Measurements from ENCODE around the gene ABR.

The ABR gene

DNA sequence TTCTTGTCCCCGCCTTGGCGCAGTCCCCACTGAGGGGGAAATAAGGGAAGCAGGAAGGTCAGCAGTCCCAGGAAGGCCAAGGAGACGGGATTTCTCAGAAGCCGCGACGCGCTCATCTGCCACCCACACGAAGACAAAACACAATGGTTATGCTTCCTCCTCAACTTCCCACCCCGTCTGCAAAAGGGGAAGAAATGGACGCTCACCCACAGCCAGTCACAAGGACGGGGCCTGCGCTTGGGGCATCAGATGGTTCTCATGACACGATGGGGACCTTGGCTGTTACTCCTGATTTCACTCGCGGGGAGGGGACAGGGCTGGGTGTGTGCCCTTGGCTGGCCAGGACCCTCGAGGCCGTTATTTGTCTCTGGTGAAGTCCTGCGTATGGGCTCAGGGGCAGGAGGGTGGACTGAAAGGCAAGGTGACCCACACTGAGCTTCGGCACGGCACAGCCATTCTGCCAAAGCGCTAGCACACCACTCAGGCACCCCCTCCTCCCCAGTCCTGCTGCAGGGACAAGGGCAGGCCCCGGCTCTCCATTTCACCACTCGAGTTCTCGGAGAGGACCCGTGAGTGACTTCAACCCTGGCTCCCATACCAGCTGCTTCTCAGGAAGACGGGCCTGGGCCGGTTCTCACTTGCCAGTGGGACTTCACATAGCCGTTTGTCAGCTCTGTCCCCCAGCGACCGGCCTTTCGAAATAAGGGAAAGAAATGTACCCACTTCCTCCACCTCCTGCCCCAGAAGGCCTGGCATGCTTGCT is 84.5 kb downstream of the ABR start:
- no peak for TF ChIP-seq ZFX (IDR thresholded peaks at IDR 0.05; ENCODE audit: borderline replicate concordance)
- TF ChIP-seq, protein P1, sequence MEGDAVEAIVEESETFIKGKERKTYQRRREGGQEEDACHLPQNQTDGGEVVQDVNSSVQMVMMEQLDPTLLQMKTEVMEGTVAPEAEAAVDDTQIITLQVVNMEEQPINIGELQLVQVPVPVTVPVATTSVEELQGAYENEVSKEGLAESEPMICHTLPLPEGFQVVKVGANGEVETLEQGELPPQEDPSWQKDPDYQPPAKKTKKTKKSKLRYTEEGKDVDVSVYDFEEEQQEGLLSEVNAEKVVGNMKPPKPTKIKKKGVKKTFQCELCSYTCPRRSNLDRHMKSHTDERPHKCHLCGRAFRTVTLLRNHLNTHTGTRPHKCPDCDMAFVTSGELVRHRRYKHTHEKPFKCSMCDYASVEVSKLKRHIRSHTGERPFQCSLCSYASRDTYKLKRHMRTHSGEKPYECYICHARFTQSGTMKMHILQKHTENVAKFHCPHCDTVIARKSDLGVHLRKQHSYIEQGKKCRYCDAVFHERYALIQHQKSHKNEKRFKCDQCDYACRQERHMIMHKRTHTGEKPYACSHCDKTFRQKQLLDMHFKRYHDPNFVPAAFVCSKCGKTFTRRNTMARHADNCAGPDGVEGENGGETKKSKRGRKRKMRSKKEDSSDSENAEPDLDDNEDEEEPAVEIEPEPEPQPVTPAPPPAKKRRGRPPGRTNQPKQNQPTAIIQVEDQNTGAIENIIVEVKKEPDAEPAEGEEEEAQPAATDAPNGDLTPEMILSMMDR (IDR thresholded peaks at IDR 0.05) = no peak
- H3K27ac ChIP-seq = no peak overlapping the region

DNA sequence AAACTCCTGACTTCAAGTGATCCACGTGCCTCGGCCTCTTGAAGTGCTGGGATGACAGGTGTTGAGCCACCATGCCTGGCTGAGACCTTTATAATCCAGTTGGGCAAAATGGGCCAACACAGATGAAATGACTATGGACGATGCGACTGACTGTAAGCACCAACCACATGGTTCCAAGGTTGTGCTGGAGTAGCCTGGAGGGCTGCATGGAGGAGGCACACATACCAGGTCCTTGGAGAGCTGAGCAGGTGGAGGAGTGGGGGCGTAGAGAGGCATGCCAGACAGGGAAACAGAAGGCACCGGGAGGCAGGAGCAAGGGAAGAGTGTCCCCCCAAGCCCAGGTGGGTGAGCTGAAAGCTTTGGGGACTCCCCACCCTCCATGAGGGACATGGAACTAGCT is 85.2 kb downstream of the ABR start:
- TF ChIP-seq, protein P1 (IDR thresholded peaks at IDR 0.05) = no peak
- TF ChIP-seq ZFX (IDR thresholded peaks at IDR 0.05; ENCODE audit: borderline replicate concordance) = no peak
- no peak overlapping the region for H3K27ac ChIP-seq

DNA sequence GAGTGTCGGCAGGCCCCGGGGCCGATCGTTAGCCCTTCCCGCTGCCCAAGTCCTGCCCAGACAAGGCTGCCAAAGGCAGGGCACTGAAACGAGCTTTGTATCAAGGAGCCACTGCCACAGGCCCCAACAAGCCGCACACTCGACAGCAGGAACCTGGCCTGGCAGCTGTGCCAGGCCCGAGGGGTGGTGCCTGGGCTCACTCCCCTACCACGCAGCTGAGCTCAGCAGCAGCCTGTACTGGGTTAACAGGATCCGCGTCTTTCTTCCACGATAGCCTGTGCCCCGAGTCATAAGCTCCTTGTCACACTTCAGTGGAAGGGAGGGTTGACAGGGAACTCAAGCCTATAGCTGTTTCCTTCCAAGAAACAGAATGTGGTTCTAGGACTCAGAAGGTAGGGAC is 87.9 kb downstream of the ABR start:
- H3K27ac ChIP-seq = no peak overlapping the region
- TF ChIP-seq ZFX (IDR thresholded peaks at IDR 0.05; ENCODE audit: borderline replicate concordance) = no peak
- TF ChIP-seq, protein P1 (IDR thresholded peaks at IDR 0.05) = no peak

DNA sequence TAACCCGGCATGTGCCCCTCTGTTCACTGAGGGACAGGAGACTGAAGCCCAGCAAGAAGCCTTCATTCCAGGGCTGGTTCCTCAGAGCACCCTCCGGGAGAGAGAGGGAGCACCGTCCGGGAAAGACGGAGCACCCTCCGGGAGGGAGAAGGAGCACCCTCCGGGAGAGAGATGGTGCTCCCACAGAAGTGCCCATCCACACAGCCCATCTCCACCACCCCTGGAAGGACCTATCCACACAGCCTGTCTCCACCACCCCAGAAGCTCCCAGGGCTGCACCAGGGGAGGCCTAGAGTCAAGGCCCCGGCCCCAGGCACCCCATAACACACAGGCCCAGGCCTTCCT is 88.6 kb downstream of the ABR start:
- H3K27ac ChIP-seq = no peak overlapping the region

DNA sequence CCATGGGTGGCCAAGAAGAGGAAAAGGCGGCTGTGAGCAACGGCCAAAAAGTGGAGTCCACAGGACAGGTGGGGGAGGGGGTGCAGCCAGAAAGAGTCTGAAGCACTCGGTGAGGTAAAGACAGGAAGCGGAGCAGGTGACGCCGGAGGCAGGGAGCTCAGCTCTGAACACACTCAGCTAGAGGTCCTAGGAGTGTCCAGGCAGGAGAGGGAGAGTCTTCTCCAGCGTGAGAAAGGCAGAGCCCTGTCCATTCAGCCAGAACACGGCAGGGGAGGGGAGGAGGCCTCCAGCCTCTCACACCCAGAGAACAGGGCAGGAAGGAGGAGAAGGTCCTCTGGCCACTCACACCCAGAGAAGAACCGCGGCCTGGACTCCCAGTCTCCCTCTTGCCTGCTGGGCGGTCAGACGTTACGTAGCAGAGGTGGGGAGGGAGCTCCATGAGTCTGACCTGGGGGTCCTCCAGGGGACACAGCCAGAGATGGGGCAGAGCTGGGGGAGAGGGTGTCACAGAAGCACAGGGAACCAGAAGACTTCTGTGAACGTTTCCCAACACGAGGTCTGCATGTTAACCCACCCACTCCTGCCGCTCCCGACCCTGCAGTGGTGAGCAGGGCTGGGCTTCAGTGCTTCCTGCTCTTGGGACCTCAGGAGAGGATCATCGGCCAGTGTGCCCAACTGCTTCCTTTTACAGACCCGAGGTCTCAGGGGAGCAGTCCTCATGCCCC is 89.2 kb downstream of the ABR start:
- no peak overlapping the region for H3K27ac ChIP-seq
- no peak for TF ChIP-seq ZFX (IDR thresholded peaks at IDR 0.05; ENCODE audit: borderline replicate concordance)
- TF ChIP-seq, protein P1 (IDR thresholded peaks at IDR 0.05) = no peak

More for the DNA sequence above, 88.6 kb downstream of the ABR start:
- TF ChIP-seq, protein P1 (IDR thresholded peaks at IDR 0.05) = no peak
- no peak for TF ChIP-seq ZFX (IDR thresholded peaks at IDR 0.05; ENCODE audit: borderline replicate concordance)

DNA sequence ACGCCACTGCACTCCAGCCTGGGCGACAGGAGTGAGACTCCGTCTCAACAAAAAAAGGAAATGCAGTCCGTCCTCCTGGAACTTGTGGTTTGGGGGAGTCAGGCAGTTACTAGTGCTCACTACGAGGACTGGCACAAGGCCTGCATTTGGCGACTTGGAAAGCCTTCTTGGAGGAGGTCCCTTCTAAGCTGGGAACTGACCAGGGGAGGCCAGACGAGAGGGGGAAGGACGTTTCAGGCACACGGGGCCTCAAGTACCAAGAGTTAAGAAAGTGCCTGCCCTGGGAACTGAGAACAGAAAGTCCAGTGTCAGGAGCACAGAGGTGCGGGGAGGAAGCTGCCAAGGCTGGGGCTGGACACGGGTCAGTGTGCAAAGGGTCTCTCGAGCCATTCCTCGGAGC is 89.9 kb downstream of the ABR start:
- TF ChIP-seq, protein P1 (IDR thresholded peaks at IDR 0.05) = no peak
- TF ChIP-seq ZFX (IDR thresholded peaks at IDR 0.05; ENCODE audit: borderline replicate concordance) = no peak

More for the DNA sequence above, 89.9 kb downstream of the ABR start:
- no peak overlapping the region; the same call in 1 of the 2 replicates for H3K27ac ChIP-seq

Measured in 22Rv1 (cell line).